ENCODE results near the gene MCM7. TPM values are rescaled to one million over a fixed set of nuclear protein-coding genes. Genes with fewer than 3 reads are reported as not detected.
A peak's percentile ranks its signal among the peaks of the same experiment; 100 is the strongest.

MCM7 gene
- total RNA-seq, 1 donor from 2014 or later = 35.9 TPM

GRCh38 chr7:100098913-100099312 is 2.3 kb downstream of the MCM7 start:
- DNase-seq (ENCODE audit: low spot score in 2 of 2) (no peak), FAIRE-seq (no peak)

DNA sequence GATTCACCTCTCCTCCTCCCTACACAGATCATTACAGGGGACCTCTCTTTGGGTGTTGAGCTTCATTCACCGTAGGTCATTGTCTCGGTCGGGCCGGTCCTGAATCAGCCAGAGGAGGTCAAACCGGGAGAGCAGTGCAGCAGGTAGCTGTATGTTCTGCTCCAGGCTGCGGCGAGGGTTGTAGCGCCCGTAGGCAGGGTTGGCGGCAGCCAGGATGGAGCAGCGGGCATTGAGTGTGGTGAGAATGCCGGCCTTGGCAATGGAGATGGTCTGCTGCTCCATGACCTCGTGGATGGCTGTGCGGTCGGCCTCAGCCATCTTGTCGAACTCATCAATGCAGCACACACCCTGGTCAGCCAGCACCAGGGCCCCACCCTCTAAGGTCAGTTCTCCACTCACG is 5.5 kb downstream of the MCM7 start:
- DNase-seq (ENCODE audit: low spot score in 2 of 2) (no peak), FAIRE-seq (no peak)

DNA sequence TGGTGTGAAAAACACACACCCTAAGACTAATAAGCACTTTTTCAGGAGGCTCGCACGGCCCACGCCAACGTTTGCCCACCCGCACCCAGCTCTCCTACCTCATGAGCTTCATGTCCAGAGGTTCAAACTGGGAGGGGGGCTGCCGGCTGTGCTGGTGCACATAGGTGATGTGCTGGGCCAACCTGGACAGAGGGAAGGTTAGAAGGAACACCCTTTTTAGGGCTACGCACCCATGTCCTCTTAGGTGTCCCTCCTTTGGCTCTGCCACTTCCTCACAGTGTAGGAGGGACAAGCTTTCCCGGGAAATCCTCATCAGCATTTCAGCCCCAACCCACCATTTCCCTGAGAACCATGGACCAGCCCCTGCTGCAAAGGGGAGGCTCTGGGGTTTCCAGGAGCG is 5.9 kb downstream of the MCM7 start:
- FAIRE-seq (no peak), DNase-seq (ENCODE audit: low spot score in 2 of 2) (no peak)

- no peak for FAIRE-seq
Measured at GRCh38 chr7:100093925-100094486, 7.2 kb downstream of the MCM7 start.

DNA sequence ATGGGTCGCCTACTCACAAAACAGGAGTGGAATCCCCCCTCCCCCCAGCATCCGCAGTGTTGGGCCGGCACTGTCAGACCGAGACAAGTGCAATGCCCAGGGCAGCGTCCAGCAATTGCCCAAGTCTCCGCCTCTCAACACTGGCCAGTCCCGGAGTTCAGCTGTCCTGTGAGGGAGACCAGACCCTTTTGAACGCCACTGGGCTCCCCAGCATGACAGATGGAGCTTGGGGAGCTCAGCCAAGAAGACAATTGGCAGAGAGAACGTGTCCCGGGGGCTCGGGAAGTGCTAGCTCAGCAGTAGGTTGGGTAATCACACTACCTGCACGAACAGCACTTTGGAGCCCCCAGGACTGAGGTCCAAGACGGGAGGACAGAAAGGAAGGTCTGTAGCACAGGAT is 7.7 kb downstream of the MCM7 start:
- no peak for FAIRE-seq
- DNase-seq (ENCODE audit: low spot score in 2 of 2) = no peak

More at GRCh38 chr7:100093925-100094486, 7.2 kb downstream of the MCM7 start:
- no peak for DNase-seq (ENCODE audit: low spot score in 2 of 2)

- FAIRE-seq = no peak
- no peak for DNase-seq (ENCODE audit: low spot score in 2 of 2)
Measured at GRCh38 chr7:100093054-100093453, 8.1 kb downstream of the MCM7 start.

DNA sequence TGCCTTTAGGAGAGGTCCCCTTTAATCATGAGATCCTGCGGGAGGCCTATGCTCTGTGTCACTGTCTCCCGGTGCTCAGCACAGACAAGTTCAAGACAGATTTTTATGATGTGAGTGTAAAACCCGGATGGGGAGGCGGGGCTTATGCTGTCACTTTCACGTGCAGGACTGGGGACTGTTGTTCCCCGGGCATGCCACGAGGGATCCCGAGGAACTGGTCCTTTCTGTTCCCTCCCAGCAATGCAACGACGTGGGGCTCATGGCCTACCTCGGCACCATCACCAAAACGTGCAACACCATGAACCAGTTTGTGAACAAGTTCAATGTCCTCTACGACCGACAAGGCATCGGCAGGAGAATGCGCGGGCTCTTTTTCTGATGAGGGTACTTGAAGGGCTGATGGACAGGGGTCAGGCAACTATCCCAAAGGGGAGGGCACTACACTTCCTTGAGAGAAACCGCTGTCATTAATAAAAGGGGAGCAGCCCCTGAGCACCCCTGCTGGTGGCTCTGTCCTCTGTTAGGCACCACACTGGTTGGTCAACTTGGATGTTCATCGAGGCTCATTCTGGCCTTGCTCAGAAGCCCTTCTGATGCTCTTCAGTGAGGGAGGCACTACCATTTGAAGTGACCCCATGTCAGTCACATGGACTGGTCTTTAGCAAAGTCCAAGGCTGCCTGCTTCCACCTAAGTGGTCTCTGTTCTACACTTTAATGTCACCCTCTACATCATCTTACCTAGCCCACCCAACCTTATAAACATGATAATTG is 9.6 kb downstream of the MCM7 start:
- FAIRE-seq = no peak
- DNase-seq (ENCODE audit: low spot score in 2 of 2) = no peak

- FAIRE-seq = no peak
- DNase-seq (ENCODE audit: low spot score in 2 of 2) = no peak
Measured at GRCh38 chr7:100090527-100091410, 10.4 kb downstream of the MCM7 start.

DNA sequence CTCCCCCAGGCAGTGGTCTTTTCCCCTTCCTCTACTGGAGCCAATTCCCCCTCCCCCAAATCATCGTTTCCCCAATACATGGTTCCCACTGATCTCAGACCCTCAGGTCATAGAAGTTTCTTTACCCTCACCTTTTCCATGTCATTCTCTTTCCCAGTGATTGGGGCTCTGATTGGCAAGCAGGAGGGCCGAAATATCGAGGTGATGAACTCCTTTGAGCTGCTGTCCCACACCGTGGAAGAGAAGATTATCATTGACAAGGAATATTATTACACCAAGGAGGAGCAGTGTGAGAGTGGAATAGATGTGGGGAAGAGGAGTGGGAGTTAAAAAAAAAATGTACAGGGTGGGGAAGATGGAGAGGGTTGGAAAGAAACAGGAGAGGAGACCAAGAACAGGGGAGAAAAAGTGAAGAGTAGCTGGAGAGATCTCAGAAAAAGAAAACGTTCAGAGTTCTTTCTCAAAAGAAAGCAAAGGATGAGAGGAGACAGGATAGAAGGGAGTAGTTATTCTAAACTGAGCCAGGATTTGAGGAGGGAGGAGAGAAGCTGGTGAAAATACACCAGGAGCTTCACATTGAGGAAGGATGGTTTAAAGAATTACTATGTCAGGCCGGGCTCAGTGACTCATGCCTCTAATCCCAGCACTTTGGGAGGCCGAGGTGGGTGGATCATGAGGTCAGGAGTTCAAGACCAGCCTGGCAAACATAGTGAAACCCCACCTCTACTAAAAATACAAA is 11.6 kb downstream of the MCM7 start:
- DNase-seq (ENCODE audit: low spot score in 2 of 2) (no peak), FAIRE-seq (no peak)

DNA sequence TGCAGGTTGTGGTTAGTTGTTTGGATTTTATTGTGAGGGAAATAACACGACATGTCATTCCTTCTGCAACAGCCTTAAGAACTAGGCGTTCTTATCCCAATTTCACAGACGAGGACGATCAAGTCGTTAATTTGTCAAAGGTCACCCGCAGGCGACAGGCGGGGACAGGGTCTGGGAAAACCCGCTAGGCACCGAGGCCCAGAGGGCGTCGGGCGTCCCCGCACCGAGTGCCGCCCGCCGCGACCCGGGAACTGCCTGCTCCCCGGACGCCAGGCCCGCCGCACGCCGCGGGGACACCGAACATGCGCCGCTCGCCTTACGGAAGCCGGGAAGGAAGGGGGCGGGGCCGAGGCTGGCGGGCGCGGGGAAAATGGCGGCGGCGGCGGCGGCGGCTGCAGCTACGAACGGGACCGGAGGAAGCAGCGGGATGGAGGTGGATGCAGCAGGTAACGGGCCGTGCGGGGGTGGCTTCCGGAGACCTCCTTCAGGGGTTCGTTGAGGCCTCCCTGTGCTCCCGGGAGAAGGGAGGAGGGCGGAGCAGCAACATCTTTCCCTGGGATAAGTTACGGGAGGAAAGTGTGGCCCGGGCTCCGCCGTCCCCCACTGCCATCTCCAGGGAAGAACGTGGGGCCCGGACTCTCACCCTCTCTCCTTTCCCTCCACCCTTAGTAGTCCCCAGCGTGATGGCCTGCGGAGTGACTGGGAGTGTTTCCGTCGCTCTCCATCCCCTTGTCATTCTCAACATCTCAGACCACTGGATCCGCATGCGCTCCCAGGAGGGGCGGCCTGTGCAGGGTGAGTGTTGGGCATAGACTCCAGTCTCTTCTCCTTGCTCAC is 12.4 kb downstream of the MCM7 start, which contains the start of gene COPS6:
COPS6 (plus strand) TSS at position 349 of the 837 bp plus-strand sequence; CDS start at position 371, 22 bp downstream.
- no peak for FAIRE-seq
- peak; percentile 90 to 92 for DNase-seq (ENCODE audit: low spot score in 2 of 2)

DNA sequence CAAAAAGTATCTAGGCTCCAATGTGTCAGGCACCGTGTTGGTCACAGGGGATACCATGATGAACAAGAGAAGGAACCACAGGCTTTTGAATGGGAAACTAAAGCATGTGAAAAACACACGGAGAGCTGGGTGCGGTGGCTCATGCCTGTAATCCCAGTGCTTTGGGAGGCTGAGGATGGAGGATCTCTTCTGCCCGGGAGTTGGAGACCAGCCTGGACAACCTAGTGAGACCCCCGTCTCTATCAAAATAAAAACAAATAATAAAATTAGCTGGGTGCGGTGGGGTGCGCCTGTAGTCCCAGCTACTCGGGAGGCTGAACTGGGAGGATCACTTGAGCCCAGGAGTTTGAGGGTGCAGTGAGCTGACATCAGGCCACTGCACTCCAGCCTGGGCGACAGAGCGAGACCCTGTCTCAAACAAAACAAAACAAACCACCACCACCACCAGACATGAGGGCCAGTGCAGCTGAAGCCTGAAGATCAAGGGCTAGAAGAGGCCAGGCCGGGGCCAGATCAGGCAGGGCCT is 13.0 kb downstream of the MCM7 start:
- no peak for DNase-seq (ENCODE audit: low spot score in 2 of 2)
- no peak for FAIRE-seq

DNA sequence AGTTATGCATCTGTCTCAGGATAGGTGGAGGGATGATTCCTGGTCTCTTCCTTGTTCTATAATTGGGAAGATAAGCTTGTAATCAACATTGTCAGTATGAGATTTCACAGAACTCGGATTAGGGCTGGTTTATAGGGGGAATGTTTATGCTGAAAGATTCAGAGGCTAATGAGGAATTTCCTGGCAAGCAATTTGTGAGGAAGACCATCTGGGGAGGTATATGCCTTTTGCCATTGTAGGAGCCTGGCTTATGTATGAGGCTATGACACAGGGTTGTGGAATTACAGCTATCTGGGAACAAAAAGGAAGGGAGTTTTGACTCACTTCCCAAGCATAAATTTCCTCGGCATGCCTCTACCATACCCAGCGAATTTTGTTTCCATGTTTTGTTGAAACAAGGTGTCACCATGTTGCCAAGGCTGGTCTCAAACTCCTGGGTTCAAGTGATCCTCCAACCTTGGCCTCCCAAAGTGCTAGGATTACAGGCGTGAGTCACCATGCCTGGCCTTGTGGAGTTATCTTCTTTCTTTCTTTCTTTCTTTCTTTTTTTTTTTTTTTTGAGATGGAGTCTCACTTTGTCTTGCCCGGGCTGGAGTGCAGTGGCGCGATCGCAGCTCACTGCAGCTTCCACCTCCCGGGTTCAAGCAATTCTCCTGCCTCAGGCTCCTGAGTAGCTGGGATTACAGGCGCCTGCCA is 14.0 kb downstream of the MCM7 start:
- no peak for DNase-seq (ENCODE audit: low spot score in 2 of 2)

DNA sequence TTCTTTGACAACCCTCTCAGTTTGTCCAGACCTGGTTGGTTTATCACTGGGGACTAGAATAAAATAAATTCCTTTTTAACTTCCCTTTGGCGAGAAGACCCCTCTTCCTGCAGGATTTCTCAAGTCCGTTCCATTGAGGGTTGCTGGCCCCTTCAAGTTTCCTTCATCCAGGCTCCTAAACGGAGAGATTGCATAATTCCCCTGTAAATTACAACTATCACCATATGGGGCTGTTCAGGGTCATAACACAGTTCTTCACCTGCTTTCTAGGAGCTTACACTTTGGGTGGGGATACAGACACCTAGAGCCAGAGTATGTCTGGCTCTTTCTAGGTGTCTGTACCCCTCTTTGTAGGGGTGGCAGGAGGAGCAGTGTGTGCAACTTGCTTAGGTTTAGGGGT is 15.7 kb downstream of the MCM7 start:
- FAIRE-seq (no peak), DNase-seq (ENCODE audit: low spot score in 2 of 2) (no peak)

More for the DNA sequence above, 14.0 kb downstream of the MCM7 start:
- no peak for FAIRE-seq

DNA sequence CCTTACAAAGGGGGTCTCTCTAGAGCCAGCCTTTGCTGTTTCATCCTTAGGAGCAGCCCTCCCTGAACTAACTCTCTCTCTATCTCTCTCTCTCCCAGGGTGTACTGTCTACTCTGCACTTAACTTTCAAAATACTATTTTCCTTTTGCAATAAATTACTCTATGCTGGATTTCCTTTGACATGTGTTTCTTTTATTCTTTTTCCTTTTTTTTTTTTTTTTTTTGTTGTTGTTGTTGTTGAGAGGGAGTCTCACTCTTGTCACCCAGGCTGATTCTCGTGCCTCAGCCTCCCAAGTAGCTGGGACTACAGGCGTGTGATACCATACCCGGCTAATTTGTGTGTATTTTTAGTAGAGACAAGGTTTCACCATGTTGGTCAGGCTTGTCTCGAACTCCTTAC is 18.2 kb downstream of the MCM7 start:
- no peak for DNase-seq (ENCODE audit: low spot score in 2 of 2)
- no peak for FAIRE-seq

GRCh38 chr7:100081535-100082102 is 19.6 kb downstream of the MCM7 start, which contains the start of gene ZNF3:
ZNF3 (minus strand) TSS chr7:100081723; CDS start chr7:100077357, 4,366 bp downstream.
- FAIRE-seq = peak; percentile 17
- DNase-seq (ENCODE audit: low spot score in 2 of 2) = peak; percentile 96 to 97

GRCh38 chr7:100080907-100081534 is 20.2 kb downstream of the MCM7 start:
- no peak for FAIRE-seq
- no peak for DNase-seq (ENCODE audit: low spot score in 2 of 2)

DNA sequence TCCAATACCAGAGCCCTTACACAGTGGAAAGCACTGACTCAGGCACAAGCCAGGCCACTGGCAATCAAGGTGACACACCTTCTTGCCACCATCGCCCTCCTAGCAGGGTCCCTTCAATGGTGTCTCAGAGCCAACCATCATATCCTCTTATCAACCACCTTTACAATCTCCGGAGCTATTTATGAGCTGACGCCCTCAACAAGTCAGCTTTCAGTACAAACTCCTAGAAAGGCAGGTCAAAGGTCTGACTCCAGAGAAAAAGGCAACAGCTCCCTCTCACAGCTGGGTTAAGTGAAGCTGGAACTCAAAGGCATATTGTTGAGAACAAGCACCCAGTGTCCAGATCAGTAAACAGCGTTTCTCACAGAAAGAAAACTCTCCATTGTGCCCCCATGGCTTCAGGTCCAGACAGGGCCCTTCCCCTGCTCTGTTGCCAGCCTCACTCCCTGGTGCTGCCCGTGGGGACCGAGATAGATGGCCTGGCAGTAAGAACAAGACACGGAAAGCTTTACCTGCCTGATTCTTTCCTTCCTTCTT is 22.1 kb downstream of the MCM7 start:
- DNase-seq (ENCODE audit: low spot score in 2 of 2) (no peak), FAIRE-seq (no peak)

All from frontal cortex (tissue), 4 donors.